Breast epithelium (tissue), 4 donors: ENCODE results near the gene MAN1A2. TPM values are rescaled to one million over a fixed set of nuclear protein-coding genes. Genes with fewer than 3 reads are reported as not detected.

Experiments
- DNase-seq, 2 donors: peaks; one replicate each; pipeline ENCODE4 v3.0.0-alpha.2; 2019; ENCODE audit warnings: low spot score in 2 of 2
- H3K27ac ChIP-seq, 2 donors: fragments of 200-600 bp; sonication (generic) in 1 of 2; one replicate each; pipeline ENCODE4 v1.5.1; 2016 to 2019; ENCODE audit warnings: mild to moderate bottlenecking in 1 of 2
- H3K27me3 ChIP-seq, 2 donors: fragments of 200-600 bp; sonication (generic) in 1 of 2; one replicate each; pipeline versions ENCODE4 v1.5.1 to v1.6.0; 2017 to 2019; ENCODE audit warnings: control low read depth in 1 of 2, mild to moderate bottlenecking in 1 of 2
- H3K36me3 ChIP-seq: fragments of 200-600 bp; one replicate; pipeline ENCODE4 v1.5.1; 2019
- H3K4me1 ChIP-seq, 2 donors: fragments of 200-600 bp; sonication (generic); one replicate each; pipeline ENCODE4 v1.5.1; 2016 to 2019; ENCODE audit warnings: control low read depth in 1 of 2
- H3K4me3 ChIP-seq, 3 donors: fragments of 200-600 bp; sonication (generic); 1 replicate in 2 of 3; 2 replicates in 1 of 3; pipeline ENCODE4 v1.5.1; 2016 to 2019; ENCODE audit warnings: mild to moderate bottlenecking in 3 of 3, moderate library complexity in 2 of 3
- H3K9me3 ChIP-seq, 2 donors: fragments of 200-600 bp; sonication (generic) in 1 of 2; one replicate each; pipeline ENCODE4 v1.5.1; 2016 to 2019; ENCODE audit warnings: control low read depth in 1 of 2
- POLR2A ChIP-seq: fragments of 450-650 bp; IDR thresholded peaks from one replicate; pipeline ENCODE4 v1.6.1; 2016; ENCODE audit warnings: antibody characterized with exemption, mild to moderate bottlenecking, moderate library complexity
- POLR2AphosphoS5 ChIP-seq, 3 donors: sonication (generic); formaldehyde crosslinking; IDR thresholded peaks; one replicate each; pipeline ENCODE4 v1.6.1; 2017; ENCODE audit warnings: antibody characterized with exemption in 3 of 3
- intact Hi-C: fragments of 100-400 bp; cut with DNase I; formaldehyde crosslinking; loops from one replicate; pipeline ENCODE4 v1.15.1; 2023; ENCODE audit warnings: low total_unique reads
- total RNA-seq, 3 donors: library from RNA; depleted of rRNA; stranded (reverse); fragments of >200 nt; gene quantifications; one replicate each; pipeline ENCODE4 v1.1.0, GENCODE V29; 2016
- TF ChIP-seq, protein P1 (sequence below), 3 donors: fragments of 450-650 bp; IDR thresholded peaks; one replicate each; pipeline ENCODE4 v1.5.1; 2016 to 2017; ENCODE audit warnings: antibody characterized with exemption in 3 of 3, mild to moderate bottlenecking in 3 of 3, moderate library complexity in 3 of 3

Gene MAN1A2
- total RNA-seq, 3 donors from 2014 or later: 40.2 to 52.8 (median 43.3) TPM

DNA sequence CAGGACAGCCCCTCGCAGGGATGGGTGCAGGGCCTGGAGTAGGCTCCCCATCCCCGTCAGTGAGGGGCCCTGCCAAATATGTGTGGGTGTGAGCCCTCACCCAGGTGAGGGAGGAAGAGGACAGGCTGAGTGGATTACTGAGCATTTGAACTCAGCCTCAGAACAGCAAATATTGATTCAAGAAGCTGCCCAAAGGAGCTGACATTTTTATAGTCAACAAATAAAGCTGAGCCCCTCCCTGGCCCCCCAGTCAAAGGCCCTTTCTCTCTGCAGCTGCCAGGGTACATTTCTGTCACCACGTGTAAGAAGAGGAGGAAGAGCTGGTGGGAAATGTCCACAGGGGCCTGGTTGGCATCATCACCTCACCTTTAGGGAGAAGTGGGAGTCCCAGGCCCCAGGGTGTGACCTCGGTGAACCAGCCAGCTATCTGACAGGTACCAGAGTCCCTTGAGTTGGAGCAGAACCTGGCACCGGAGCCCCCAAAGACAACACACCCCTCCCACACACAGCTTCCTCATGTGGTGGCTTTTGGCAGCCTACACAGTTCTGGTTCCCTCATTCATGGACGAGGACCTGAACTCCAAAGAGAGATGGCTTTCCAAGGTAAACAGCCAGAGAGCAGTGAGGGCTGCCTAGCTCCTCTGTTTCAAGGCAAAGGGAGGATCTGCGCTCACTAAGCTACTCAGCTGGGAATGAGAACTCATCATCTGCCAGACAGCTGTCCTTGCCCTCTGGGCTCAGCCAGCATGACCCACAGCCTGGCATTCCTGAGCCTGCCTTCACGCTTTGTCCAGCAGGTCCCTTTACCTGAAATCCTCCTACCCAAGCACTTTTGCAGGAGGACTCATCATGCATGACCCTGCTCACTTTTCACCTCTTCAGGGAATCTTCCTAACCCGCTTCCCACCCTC, 195.6 kb downstream of the MAN1A2 start:
- Histone ChIP-seq H3K27me3 (no peaks in the 10 kb centered on the region), H3K4me3 (no peak overlapping the region), H3K9me3 (no peaks in the 10 kb centered on the region), H3K36me3 (no peaks in the 10 kb centered on the region), H3K4me1 (no peaks in the 10 kb centered on the region), H3K27ac (peak overlapping the region; percentile 62 to 75)
- intact Hi-C loops: no loop called here
- TF ChIP-seq POLR2AphosphoS5 (IDR thresholded peaks at IDR 0.05) (no peak), POLR2A (no peak)
- TF ChIP-seq, protein P1, sequence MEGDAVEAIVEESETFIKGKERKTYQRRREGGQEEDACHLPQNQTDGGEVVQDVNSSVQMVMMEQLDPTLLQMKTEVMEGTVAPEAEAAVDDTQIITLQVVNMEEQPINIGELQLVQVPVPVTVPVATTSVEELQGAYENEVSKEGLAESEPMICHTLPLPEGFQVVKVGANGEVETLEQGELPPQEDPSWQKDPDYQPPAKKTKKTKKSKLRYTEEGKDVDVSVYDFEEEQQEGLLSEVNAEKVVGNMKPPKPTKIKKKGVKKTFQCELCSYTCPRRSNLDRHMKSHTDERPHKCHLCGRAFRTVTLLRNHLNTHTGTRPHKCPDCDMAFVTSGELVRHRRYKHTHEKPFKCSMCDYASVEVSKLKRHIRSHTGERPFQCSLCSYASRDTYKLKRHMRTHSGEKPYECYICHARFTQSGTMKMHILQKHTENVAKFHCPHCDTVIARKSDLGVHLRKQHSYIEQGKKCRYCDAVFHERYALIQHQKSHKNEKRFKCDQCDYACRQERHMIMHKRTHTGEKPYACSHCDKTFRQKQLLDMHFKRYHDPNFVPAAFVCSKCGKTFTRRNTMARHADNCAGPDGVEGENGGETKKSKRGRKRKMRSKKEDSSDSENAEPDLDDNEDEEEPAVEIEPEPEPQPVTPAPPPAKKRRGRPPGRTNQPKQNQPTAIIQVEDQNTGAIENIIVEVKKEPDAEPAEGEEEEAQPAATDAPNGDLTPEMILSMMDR (IDR thresholded peaks at IDR 0.05): no peak
- DNase-seq: peak in 1 of 2 donors; percentile 64

DNA sequence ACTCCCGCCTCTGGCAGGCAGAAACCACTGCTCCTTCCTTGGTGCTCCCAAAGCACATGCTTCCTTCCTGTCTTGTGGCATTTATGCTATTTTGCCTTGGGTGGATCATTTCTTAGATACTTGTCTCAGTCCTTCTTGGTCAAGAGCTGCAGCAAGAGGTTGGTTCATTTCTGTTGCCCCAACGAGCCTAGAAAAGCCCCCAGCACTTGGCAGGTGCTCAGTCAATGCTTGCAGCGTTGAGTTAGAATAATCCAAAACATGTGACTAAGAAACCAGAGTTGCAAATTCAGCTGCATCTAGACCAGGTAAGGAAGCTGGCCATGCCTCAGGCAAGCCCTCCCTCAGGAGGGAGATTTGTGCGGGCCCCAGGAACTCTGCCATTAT, 196.2 kb downstream of the MAN1A2 start:
- H3K4me1 ChIP-seq: no peaks in the 10 kb centered on the region
- no peak for DNase-seq
- H3K36me3 ChIP-seq: no peaks in the 10 kb centered on the region
- intact Hi-C loops: no loop called here
- H3K9me3 ChIP-seq: no peaks in the 10 kb centered on the region
- no peaks in the 10 kb centered on the region for H3K27me3 ChIP-seq
- H3K27ac ChIP-seq: peak overlapping the region; percentile 62 to 75
- H3K4me3 ChIP-seq: no peak overlapping the region
- TF ChIP-seq, protein P1 (IDR thresholded peaks at IDR 0.05): no peak
- TF ChIP-seq POLR2AphosphoS5 (IDR thresholded peaks at IDR 0.05) (no peak), POLR2A (no peak)

DNA sequence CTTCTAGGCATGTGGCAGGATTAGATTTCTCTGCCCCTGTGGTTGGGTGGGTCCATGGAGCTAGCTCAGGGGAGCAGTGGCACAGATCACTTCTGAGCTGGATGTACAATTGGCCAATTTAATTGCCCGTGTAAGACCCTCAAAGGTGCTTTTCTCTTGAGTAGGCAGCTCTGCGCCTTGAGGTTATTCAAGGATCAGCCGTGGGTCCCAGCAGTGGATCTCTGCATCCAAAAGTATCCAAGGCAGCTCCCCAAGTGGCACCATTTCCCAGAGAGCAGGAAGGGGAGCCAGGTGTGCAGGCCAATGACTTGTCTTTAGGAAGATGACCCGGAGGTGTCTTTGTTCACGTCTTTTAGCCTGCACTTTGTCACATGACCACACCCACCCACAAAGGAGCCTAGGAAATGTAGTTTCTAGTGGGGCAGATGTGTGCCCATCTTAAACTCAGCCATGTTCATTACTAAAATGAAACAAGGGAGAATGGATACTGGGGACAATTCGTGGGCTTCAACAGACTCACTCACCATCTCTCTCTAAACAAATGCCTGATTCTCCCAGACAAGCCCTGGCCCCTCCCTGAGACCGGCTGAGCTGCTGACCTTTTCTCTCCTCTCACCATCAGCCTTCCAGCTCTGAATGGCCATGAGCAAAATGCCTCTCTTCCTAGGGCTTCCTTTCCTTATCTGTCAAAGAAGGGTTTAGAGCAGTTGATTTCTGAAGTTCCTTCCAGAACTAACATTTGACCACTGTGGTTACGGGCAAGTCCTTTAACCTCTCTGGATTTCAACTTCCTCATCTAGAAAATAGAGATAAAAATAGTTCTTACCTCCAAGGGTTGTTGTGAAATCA, 197.2 kb downstream of the MAN1A2 start:
- no peaks in the 10 kb centered on the region for H3K9me3 ChIP-seq
- no peak overlapping the region for H3K4me3 ChIP-seq
- intact Hi-C loops: loop anchor here (5.0 kb wide), 1 partner anchor 597 kb away; no protein-coding TSS in a partner anchor
- H3K27ac ChIP-seq: peak overlapping the region; percentile 35 to 75
- TF ChIP-seq, protein P1 (IDR thresholded peaks at IDR 0.05): no peak
- TF ChIP-seq POLR2A: no peak
- TF ChIP-seq POLR2AphosphoS5 (IDR thresholded peaks at IDR 0.05): no peak
- H3K36me3 ChIP-seq: no peaks in the 10 kb centered on the region
- H3K4me1 ChIP-seq: no peaks in the 10 kb centered on the region
- H3K27me3 ChIP-seq: no peaks in the 10 kb centered on the region
- no peak for DNase-seq

DNA sequence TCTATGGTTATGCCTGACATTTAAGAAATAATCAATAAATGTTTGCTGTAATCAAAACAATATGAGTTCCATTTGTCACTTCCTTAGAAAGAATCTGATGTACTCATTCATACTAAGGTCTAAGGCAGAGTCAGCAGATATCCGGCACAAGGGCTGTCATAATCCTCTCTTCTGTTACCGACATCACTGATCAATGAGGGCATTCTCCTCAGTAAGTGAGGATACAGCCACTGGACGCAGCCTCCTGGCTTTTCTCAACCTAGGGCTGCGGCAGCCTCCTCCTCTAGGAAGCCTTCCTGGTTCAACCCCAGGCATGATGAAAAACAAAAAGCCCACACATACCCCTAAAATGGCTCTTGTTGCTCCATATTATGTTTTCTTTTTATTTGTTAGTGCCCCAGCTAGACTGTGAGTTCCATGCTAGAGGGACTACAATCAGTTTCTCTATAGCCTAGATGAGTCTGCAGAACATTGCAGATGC, 197.9 kb downstream of the MAN1A2 start:
- intact Hi-C loops: loop anchor here (5.0 kb wide), 1 partner anchor 598 kb away; no protein-coding TSS in a partner anchor
- no peaks in the 10 kb centered on the region for H3K27me3 ChIP-seq
- no peak overlapping the region for H3K4me3 ChIP-seq
- DNase-seq: no peak
- no peaks in the 10 kb centered on the region for H3K4me1 ChIP-seq
- H3K36me3 ChIP-seq: no peaks in the 10 kb centered on the region
- no peak for TF ChIP-seq POLR2A
- H3K9me3 ChIP-seq: no peaks in the 10 kb centered on the region
- H3K27ac ChIP-seq: no peak overlapping the region

DNA sequence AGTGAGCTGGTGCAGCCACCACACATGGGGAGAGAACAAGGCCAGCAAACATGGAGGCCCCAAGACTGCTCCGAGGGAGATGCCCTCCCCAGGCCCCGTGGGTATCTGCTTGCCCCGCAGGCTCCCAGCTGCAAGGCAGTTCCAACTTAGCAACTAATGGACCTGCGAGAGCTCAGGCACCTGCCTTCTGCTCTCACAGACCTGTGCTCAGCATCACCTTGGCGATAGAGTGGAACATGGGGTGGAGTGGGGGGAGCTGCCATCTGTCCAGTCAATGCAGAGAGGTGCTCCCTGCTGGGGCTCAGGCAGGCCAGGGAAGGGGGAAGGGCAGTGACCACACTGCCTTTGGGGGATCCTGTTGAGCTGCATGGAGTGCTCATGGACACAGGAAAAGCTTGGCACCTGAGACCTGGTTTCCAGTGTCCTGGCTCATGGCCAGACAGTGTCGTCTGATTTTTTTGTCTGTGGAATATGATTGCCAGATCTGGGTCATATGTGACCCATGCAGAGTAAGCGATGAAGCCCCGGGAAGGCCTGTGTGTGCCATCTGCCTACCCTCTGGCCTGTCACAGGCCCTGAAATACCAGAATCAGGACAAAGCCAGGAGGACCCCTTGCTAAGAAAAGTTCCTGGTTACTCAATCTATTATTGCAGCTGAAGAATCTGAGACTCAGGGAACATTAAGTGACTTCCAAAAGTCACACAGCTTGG, 198.7 kb downstream of the MAN1A2 start:
- Histone ChIP-seq H3K9me3 (no peaks in the 10 kb centered on the region), H3K4me1 (no peaks in the 10 kb centered on the region), H3K4me3 (no peak overlapping the region), H3K27ac (no peak overlapping the region), H3K27me3 (no peaks in the 10 kb centered on the region), H3K36me3 (no peaks in the 10 kb centered on the region)
- TF ChIP-seq POLR2A: no peak
- intact Hi-C loops: loop anchor here (5.0 kb wide), 1 partner anchor 599 kb away; no protein-coding TSS in a partner anchor
- no peak for DNase-seq
